HG02973 (cell line): Measurements from ENCODE around the gene XAF1.
"Not testable (repeated sequence)": the region's sequence is repeated elsewhere in the genome, so short reads cannot be mapped to it uniquely, and the experiment has no call there.

Source experiments
- ATAC-seq: cut with Tn5 transposase; IDR thresholded peaks from one replicate; pipeline ENCODE4 v1.9.1; 2021; ENCODE audit warnings: moderate library complexity; ENCODE audit not compliant: unreplicated experiment

Gene XAF1, protein sequence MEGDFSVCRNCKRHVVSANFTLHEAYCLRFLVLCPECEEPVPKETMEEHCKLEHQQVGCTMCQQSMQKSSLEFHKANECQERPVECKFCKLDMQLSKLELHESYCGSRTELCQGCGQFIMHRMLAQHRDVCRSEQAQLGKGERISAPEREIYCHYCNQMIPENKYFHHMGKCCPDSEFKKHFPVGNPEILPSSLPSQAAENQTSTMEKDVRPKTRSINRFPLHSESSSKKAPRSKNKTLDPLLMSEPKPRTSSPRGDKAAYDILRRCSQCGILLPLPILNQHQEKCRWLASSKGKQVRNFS

DNA sequence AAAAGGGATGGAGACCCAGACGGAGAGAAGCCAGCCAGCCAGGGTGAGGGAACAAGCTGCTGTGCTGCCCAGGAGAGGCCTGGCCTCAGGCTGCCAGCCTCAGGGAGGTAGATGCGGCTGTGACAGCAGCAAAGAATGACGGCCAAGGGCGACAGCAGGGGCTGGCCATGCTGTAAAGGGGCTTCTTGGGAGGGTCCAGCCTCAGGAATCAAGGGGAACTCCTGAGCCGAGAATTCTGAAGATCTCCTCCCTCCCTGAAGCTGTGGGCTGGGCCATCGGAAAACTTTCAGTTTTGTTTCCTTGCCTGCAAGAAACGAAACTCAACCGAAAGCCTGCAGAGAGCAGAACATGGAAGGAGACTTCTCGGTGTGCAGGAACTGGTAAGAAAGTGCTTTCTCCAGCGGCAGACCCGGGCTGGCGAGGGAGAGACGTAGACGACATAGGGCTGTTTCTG, at the start of gene XAF1:
Gene XAF1, plus strand, starts transcription at position 316 of the 454 bp plus-strand sequence. Its CDS starts 33 bp downstream, at position 349.
- no peak for ATAC-seq

DNA sequence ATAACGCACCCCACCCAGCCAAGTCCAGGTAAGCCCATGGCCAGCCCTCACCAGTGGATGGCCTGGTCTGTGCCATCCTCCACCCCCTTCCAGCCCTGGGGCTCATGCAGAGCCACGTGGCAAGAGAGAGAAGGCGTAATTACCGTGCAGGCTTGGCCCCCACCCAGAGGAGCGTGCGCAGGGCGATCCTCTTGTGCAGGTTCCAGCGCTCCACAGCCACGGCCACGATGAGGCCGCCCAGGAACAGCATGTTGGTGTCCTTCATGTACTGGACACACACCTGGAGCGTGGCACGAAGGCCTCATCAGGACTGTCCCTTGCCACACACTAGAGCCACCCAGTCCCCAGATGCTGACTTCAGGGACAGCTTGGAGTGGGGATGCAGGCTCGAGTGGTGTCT, 49.3 kb upstream of the XAF1 start:
- ATAC-seq = no peak

DNA sequence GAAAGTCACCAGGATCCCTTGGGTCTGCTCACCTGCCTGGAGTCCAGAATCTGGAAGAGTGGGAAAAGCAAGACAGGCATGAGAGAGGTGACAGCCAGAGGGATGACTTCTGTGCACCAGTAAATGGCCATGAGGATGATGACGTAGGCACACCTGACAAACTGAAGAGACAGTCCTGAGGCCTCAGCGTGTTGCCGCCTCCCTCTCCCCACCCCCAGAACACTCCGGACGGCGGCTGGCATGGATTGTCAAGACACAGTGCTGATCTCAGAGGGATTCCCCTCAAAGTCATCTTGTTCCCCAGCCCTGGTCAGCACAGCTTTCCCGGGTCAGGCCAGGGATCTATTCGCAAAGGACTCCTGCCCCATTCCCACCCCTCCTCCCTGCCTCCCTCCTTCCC, 48.9 kb upstream of the XAF1 start:
- ATAC-seq = no peak

DNA sequence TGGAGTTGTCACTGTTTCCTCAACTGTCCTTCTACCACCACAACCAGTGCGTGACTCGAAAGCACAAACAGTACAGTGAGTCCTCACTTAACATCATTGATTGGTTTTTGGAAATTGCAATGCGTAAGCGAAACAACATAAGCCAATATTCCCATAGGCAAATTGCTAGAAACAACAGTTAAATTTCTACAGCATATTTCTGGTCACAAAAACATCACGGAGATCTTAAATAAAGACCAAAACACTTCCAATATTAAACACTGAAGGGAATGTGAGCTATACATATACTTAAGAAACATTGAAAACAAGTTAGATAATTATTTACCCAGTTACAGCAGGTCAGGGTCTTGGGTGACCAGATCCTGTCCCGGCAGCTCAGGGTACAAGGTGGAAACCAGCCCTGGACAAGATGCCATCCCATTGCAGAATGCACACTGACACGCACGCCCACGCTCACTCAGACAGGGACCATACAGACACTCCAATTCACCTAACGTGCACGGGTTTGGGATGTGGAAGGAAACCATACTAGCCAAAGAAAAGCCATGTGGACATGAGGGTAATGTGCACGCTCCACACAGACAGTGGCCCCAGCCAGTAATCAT, 47.4 kb upstream of the XAF1 start:
- no peak for ATAC-seq

DNA sequence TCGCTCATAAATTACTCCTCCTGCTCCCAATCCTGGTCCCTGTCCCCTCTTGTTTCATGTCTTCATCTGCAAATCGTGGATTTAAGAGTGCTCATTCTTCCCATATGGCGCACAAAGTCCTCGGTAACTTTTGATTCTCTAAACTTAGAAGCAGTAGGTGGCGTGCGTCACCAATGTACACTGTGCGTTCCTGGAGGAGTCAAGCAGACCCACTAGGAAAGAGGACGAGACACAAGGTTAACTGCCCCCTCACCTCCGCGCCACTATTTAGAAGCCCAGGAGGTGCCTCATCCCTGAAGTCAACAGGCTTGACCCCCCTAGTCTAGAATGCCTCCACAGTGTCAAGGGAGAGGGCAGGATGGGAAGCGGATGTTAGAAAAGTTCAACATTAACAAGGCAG, 45.5 kb upstream of the XAF1 start:
- ATAC-seq = no peak

DNA sequence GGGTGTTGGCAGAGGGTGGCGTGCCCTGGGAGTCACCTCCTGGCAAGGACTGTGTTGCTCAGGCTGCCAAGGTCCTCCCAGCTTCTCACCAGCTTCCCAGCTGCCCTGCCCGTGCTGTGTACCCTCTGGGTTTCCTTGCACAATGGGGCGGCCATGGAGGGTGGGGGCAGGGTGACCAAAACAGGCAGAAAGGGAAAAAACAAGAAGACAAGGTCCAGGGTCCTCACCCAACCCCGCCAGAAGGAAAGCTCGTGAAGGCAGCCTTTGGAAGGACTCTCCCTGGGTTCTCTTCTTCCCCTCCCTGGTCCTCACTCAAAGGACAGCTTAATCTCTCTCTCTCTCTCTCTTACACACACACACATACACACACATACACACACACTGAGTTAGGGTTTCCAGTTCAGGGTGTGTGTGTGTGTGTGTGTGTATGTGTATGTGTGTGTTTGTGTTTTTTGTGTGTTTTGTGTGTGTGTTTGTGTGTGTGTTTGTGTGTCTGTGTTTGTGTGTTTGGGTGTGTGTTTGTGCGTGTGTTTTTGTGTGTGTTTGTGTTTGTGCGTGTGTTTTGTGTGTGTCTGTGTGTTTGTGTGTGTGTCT, 44.7 kb upstream of the XAF1 start:
- ATAC-seq = no peak

DNA sequence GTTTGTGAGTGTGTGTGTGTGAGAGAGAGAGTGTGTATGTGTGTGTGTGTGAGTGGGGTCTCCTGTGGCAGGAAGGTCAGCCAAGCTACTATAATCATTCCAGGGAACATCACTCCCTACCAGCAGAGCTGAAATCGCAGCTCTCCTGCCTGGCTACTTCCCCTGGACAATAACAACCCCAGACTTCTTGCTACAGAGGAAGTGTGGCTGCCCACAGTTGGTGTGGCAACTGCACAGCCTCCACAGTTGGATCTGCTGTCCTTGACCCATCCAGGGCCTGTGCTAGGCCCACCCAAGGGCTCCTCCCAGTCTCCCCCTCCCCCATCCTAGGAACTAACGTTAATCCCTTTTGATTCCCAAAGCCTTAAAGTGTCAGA, 44.2 kb upstream of the XAF1 start:
- no peak for ATAC-seq

DNA sequence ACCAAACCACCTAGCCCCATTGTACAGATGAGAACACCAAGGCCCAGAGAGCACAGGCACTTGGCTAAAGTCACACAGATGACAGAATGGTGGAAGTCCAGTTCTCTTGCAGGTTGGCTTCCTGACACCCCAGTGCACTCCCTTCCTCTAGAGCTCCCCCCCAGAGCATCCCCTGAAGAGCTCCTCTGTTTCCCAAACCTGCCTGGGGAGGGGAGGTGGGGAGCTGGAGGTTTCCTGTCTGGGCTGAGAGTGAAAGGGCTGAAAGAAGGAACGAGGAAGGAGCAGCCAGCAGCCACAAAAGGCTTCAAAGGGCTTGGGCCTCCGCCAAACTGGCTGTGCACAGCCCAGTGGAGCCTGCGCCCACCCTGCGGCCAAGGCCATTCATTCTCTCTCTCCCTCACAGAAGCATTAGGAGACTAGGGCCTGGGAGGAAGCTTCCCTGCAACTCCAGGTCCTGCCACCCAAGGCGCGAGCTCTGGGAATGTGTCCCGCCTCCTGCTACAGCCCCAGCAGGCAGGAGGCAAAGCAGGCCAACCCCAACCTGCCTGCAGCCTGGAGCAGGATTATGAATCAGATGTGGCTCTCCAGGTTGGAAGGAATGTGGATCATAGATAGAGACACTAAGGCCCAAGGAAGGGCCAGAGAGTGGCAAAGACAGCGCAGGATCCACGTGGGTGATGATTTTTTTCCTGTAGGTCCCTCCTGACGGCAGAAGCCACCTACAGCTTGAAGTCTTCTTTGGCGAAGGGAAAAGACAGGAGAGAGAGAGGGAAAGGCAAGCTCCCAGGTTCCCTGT, 43.6 kb upstream of the XAF1 start:
- no peak for ATAC-seq

DNA sequence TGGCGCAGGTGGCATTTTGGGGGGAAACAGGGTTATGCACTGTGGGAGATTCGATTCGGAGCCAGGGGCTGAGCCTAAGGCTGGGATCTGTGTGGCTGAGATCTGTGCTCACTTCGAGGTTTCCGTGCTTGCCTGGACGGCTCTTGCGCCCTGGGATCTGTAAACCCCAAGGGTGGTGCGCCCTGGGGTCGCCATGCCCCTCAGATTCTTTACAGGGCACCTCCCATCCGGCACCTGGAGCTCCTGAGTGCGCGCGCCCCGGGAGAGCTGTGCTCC, 43.1 kb upstream of the XAF1 start:
- no peak for ATAC-seq

DNA sequence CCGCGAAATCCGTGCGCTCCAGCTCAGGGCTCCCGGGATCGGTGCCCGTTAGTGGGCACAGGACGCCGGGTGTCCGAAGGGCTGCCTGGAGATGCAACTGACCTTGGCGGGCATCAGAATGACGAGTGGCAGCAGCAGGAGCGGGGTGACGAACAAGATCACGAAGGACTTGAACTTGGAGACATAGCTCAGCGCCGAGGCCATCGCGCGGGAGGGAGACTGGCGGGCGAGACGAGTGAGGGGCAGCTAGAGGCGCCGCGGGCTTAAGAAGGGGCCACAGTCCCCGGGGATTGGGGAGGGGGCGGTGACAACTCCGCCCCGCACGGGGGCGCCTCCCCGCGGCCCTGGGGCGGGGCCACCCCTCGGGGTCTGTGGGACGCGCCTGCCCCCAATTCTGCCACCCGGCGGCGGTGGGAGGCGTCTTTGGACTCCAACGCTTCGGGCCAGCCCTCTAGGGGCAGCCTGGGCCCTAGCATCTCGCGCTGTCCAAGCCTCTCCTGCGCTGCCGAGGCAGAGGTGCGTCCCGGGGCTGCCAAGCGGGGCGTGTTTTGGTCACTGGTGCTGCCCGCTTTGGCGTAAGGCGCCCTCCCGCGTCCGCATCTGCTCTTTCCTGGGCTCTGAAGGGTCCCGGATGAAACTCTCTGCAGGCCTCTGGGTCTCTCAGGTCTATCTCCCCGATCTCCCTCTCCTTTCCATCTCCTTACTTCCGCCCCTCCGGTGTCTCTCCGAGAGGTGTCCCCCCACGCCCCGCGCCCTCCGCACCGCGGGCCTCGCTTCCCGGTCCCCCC, 42.5 kb upstream of the XAF1 start, which contains the start of gene SLC13A5:
Gene SLC13A5, minus strand, starts transcription at position 240 of the 788 bp plus-strand sequence. Its CDS starts 36 bp downstream, at position 204.
- ATAC-seq = no peak

DNA sequence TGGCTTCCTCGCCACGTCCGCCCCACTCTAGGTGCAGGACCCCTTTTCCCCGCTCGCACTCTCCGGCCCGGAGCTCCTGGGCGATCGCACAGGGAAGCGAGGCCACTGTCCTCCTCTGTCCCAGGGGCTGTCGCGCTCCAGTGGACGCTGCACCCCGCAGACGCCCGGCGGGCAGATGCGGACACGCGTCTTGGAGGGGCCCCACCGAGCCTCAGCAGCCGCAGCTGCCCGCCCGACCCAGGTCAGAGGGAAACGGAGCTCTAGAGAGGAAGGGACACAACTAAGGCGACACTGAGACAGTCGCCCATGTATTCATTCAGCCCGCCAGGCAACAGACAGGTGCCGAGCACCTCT, 42.0 kb upstream of the XAF1 start:
- no peak for ATAC-seq

DNA sequence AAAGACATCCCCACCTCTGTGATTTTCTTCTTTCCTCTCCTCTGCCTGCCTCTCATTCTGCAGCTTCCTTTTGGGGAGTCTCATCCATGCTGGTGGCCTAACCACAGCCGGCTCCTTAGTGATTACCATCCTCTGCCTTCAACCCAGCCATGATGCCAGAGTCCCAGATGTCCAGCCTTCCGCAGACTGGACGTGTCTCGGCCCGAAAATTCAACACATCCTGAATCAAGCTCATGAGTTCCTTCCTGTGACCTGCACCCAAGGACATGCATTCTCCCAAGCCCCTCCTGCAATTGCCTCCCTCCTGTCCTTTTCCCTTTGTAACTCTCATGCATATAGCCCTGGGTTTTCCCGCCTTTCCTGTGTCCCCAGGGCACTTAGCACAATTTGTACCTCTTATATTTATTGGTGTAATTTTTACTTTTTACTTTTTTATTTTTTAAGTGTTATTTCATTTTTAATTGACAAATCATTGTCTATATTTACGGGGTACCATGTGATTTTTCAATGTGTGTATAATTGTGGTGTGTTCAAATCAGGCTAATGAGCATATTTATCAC, 41.5 kb upstream of the XAF1 start:
- no peak for ATAC-seq

DNA sequence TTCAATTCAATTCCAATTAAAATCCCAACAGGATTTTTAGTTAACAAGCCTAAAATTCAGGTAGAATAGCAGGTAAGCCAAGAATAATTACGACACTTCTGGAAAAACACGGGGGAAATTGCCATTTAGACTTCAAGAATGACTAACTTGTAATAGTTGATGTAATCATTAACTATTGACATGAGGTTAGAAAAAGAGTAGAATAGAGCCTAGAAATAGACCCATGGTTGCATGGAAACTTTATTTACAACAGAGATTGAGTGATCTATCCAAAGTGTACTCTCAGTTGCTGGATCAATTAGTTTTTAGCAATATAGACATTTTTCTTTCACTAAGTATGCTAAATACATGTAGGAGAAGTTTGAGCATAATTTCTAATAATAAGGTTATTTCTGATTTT, 39.1 kb upstream of the XAF1 start:
- no peak for ATAC-seq

DNA sequence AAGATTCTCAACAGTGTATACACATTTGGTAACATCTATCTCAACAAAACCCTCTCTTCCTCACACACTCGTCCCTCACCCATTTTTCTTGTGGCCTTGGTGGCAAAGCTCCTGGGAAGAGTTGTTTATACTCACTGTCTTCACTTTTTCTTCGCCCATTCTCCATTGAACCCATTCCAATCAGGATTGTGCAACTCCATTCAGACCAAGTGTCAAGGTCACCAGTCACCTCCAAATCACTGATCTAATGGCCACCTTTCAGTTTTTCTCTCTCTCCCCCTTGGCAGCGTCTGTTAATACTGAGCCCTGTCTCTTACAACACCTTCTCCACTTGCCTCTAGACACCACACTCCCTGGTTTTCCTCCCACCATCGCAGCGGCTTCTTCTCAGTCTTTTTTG, 34.1 kb upstream of the XAF1 start:
- no peak for ATAC-seq

DNA sequence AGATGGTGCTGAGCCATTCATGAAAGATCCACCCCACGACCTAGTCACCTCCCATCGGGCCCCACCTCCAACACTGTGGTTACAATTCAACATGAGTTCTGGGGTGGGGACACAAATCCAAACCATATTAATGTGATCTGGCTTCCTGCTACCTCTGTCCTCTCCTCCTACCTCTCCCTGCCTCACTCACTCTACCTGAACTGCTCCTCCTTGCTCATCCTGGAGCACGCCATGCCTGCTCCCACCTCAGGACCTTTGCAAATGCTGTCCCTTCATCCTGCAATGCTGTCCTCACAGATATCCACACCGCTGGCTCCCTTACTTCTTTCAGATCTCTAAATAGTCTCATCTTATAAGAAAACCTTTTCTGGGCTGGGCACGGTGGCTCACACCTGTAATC, 31.8 kb upstream of the XAF1 start:
- no peak for ATAC-seq

DNA sequence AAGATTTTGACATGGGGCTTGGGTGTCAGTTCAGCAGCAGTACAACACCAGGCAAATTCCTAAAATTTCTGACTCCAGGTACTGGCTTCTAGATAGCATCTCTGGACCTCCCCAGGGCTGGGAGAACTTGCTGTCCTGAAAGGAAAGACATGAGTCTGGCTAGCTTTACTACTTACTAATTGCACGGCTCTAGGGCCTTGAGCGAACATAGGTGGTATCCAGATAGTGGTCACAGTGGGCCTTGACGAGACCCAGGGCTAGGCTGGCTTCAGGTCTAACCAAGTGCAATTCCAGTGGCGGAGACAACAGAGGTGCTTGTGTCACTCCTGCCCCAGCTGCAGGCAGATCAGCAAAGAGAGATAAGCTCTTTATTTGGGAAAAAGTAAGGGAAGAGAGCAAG, 26.3 kb upstream of the XAF1 start:
- ATAC-seq = no peak

DNA sequence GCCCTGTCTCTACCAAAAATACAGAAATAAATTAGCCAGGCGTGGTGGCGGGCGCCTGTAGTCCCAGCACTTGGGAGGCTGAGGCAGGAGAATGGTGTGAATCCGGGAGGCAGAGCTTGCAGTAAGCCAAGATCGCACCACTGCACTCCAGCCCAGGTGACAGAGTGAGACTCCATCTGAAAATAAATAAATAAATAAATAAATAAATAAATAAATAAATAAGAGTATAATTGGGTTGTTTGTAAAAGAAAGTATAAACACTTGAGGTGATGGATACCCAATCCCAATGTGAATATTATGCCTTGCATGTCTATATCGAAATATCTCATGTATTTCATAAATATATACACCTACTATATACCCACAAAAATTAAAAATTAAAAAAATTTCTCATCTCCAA, 9.2 kb upstream of the XAF1 start:
- not testable (repeated sequence) for ATAC-seq

DNA sequence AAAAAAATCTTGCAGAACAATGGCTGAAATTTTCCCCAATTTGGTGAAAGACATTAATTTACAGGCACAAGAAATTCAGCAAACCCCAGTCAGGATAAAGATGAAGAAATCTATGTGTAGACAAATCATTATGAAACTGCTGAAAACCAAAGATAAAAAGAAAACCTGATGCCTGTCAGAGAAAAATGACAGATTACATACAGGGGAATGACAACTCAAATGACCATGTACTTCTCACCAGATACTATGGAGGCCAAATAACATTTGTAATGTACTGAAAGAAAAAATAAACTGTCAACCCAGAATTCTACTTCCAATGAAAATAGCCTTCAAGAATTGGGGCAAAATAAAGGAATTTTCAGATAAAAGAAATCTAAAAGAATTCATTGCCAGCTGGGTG, 7.2 kb upstream of the XAF1 start:
- ATAC-seq = no peak

DNA sequence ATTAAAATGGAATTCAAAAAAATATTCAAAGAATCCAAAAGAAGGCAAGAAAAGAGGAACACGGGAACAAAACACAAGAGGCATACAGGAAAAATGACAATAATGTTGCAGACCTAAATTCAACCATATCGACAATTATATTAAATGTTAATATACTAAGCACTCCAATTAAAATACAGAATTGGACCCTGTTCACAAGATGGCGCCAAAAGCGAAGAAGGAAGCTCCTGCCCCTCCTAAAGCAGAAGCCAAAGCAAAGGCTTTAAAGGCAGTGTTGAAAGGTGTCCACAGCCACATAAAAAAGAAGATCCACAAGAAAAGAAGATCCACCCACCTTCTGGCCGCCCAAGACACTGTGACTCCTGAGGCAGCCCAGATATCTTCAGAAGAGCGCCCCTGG, 6.3 kb upstream of the XAF1 start:
- ATAC-seq = no peak

DNA sequence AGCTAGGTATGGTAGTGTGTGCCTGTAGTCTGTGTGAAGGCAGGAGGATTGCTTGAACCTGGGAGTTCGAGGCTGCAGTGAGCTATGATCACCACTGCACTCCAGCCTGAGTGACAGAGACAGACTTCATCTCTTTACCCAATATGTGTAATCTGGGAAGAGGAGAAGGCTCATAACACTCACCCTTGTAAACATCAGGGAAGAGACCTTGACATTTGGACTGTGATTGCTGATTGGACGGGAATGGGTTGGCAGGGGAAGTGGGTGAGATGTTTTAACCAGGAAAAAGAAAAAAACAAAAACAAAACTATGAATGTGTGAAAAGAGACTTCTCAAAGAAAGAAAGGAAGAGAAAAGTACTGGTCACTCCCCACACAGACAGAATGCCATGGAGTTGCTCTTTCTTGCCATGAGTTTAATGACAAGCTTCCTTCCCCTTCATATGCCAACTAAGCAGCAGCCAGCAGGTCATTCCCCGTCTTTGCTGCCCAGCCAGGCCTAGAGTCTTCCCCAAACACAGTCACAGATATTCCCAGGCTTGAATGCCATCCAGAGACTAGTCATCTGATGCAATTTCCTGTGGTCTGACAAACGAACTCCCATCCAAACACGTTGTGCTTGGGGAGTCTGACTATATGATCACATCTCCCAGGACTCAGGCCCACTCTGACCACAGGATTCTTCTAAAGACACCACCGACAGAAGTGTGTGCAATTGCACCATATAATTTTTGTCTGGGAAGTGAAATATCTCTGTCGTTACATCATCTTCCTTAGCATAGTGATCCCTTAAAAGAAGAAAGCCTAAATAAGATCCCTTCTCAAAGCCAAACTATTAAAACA, 3.6 kb upstream of the XAF1 start:
- ATAC-seq = no peak
